GM10266 (cell line): ENCODE measurements around the gene LRRC32.
"Not testable (repeated sequence)": the region's sequence is repeated elsewhere in the genome, so short reads cannot be mapped to it uniquely, and the experiment has no call there.

Experiments
- DNase-seq: peaks from one replicate; pipeline ENCODE4 v3.0.0; 2012; ENCODE audit errors: extremely low spot score
- CTCF ChIP-seq: IDR thresholded peaks from 2 replicates; pipeline ENCODE4 v1.5.1; 2012; ENCODE audit warnings: mild to moderate bottlenecking, low read depth; ENCODE audit not compliant: control insufficient read depth, insufficient read depth; ENCODE audit errors: missing control alignments

LRRC32 gene

GRCh38 chr11:76621466-76621865 is 49.1 kb downstream of the LRRC32 start:
- no peak for TF ChIP-seq CTCF
- DNase-seq: no peak

GRCh38 chr11:76620489-76620888 is 50.1 kb downstream of the LRRC32 start:
- TF ChIP-seq CTCF: no peak
- no peak for DNase-seq

GRCh38 chr11:76619801-76620200 is 50.7 kb downstream of the LRRC32 start:
- not testable (repeated sequence) for DNase-seq

- TF ChIP-seq CTCF: no peak
- DNase-seq: no peak
These were observed 52.8 kb downstream of the LRRC32 start for GRCh38 chr11:76617553-76618265.

- TF ChIP-seq CTCF: no peak
- no peak for DNase-seq
These were observed 53.6 kb downstream of the LRRC32 start for GRCh38 chr11:76616676-76617552.

GRCh38 chr11:76615950-76616349 is 54.6 kb downstream of the LRRC32 start:
- no peak for TF ChIP-seq CTCF
- no peak for DNase-seq

- no peak for DNase-seq
These were observed 55.9 kb downstream of the LRRC32 start for GRCh38 chr11:76614471-76615179.

More at GRCh38 chr11:76614471-76615179, 55.9 kb downstream of the LRRC32 start:
- TF ChIP-seq CTCF: no peak
